Spleen (tissue), 11 donors: ENCODE data around the gene FBXO17. TPM values are rescaled to one million over a fixed set of nuclear protein-coding genes. Genes with fewer than 3 reads are reported as not detected.

Experiments
- DNase-seq: peaks from one replicate; pipeline ENCODE4 v3.0.0-alpha.2; 2020
- H3K27ac ChIP-seq, 8 donors: fragments of 200-600 bp; sonication (generic) in 7 of 8; 1 replicate in 4 of 8; 2 replicates in 4 of 8; pipeline versions ENCODE4 v1.5.0 to v1.8.0; 2016 to 2021; ENCODE audit warnings: inconsistent platforms in 4 of 8, mild to moderate bottlenecking in 4 of 8, moderate library complexity in 1 of 8
- H3K27me3 ChIP-seq, 7 donors: fragments of 200-600 bp; sonication (generic) in 6 of 7; replicated peaks in 1 of 7; 1 replicate in 4 of 7; 2 replicates in 3 of 7; pipeline versions ENCODE4 v1.5.0 to v1.8.0; 2016 to 2021; ENCODE audit warnings: inconsistent platforms in 3 of 7, mild to moderate bottlenecking in 1 of 7
- H3K36me3 ChIP-seq, 6 donors: fragments of 200-600 bp; sonication (generic) in 5 of 6; 1 replicate in 4 of 6; 2 replicates in 2 of 6; pipeline versions ENCODE4 v1.5.0 to v1.8.0; 2016 to 2021; ENCODE audit warnings: inconsistent platforms in 2 of 6
- H3K4me1 ChIP-seq, 6 donors: fragments of 200-600 bp; sonication (generic) in 5 of 6; 1 replicate in 3 of 6; 2 replicates in 3 of 6; pipeline versions ENCODE4 v1.5.0 to v1.8.0; 2016 to 2021; ENCODE audit warnings: inconsistent platforms in 3 of 6
- H3K4me3 ChIP-seq, 8 donors: fragments of 200-600 bp; sonication (generic) in 7 of 8; 1 replicate in 4 of 8; 2 replicates in 4 of 8; pipeline versions ENCODE4 v1.5.0 to v1.8.0; 2016 to 2021; ENCODE audit warnings: inconsistent platforms in 4 of 8, mild to moderate bottlenecking in 4 of 8, moderate library complexity in 2 of 8
- H3K9me3 ChIP-seq, 8 donors: fragments of 200-600 bp; sonication (generic) in 7 of 8; 1 replicate in 4 of 8; 2 replicates in 4 of 8; pipeline versions ENCODE4 v1.5.0 to v1.8.0; 2016 to 2021; ENCODE audit warnings: inconsistent platforms in 4 of 8
- POLR2A ChIP-seq, 3 donors: fragments of 450-650 bp; IDR thresholded peaks; one replicate each; pipeline ENCODE4 v1.5.1; 2017; ENCODE audit warnings: antibody characterized with exemption in 3 of 3, mild to moderate bottlenecking in 1 of 3
- POLR2AphosphoS5 ChIP-seq, 3 donors: sonication (generic); formaldehyde crosslinking; IDR thresholded peaks; one replicate each; pipeline ENCODE4 v1.5.1; 2017; ENCODE audit warnings: antibody characterized with exemption in 3 of 3
- WGBS, 5 donors: extraction: QIAGEN DNeasy Blood & Tissue Kit in 3 of 5; methylation state at CpG; one replicate each; pipeline versions ENCODE4 v1.1.5 to v1.1.7; 2013 to 2018; 5-methylcytosine and 5-hydroxymethylcytosine counted together
- intact Hi-C: fragments of 100-400 bp; cut with DNase I; formaldehyde crosslinking; loops from one replicate; pipeline ENCODE4 v1.15.0; 2023; ENCODE audit warnings: low total_unique reads
- polyA plus RNA-seq, 3 donors: library from polyadenylated mRNA; stranded (reverse); fragments of 200-250 nt; gene quantifications; one replicate each; pipeline ENCODE4 v1.2.1, GENCODE V29; 2013
- total RNA-seq, 7 donors: library from RNA; depleted of rRNA in 3 of 7; stranded (reverse); fragments of >200 nt in 3 of 7; fragmentation: NEBNext Ultra II Directional in 4 of 7; extraction: Animal tissue kit (Norgen Biotek cat#: 25700) in 4 of 7; gene quantifications; one replicate each; pipeline versions ENCODE4 v1.1.0 to v1.2.1, GENCODE V29; 2016 to 2021
- TF ChIP-seq, protein P1 (sequence below), 11 experiments: fragments of 200-600 bp in 7 of 11; fragments of 450-650 bp in 4 of 11; sonication (generic) in 4 of 11; IDR thresholded peaks in 8 of 11; conservative IDR thresholded peaks in 3 of 11; 1 replicate in 7 of 11; 2 replicates in 4 of 11; pipeline versions ENCODE4 v1.4.0 to v1.8.0; 2016 to 2021; ENCODE audit warnings: antibody characterized with exemption in 11 of 11, inconsistent platforms in 4 of 11, mild to moderate bottlenecking in 1 of 11
- donor health status: healthy with polysubstance abuse.
- donor health status: DM: no; HTN: no; CAD: no; lungs with moderate emphysema.
- donor health status: DM: no; HTN: no; CAD: no.
- donor health status: Bipolar disorder and iron deficiency.
- donor health status: healthy.
- donor health status: DM: no; HTN: no; CAD: no.
- donor health status: DM: yes; HTN: yes; CAD: no.

The FBXO17 gene
- total and polyA plus RNA-seq, 10 donors, result 0.91 to 7.7 (median 4.9) TPM

DNA sequence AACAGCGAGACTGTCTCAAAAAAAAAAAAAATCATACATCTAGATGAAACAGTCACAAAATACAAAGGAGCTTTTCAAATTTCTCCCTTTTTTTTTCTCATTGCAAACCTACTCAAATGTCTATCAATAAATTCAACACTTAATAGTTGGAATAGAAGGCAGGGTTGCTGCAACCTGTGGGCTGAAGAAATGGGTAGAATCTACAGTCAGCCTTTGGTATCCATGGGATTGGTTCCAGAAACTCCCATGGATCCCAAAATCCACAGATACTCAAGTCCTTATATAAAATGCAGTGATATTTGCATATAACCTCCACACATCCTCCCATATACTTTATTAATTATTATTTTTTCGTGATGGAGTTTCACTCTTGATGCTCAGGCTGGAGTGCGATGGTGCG, 42.1 kb upstream of the FBXO17 start:
- no peaks in the 10 kb centered on the region for H3K36me3 ChIP-seq
- H3K27me3 ChIP-seq, result peaks cover 0 to 31% (median 0%) of the 10 kb centered on the region in 7 donors
- H3K4me1 ChIP-seq, result no peaks in the 10 kb centered on the region
- H3K4me3 ChIP-seq, result no peak overlapping the region
- TF ChIP-seq POLR2A (IDR thresholded peaks at IDR 0.05) (no peak), POLR2AphosphoS5 (IDR thresholded peaks at IDR 0.05) (no peak)
- TF ChIP-seq, protein P1, sequence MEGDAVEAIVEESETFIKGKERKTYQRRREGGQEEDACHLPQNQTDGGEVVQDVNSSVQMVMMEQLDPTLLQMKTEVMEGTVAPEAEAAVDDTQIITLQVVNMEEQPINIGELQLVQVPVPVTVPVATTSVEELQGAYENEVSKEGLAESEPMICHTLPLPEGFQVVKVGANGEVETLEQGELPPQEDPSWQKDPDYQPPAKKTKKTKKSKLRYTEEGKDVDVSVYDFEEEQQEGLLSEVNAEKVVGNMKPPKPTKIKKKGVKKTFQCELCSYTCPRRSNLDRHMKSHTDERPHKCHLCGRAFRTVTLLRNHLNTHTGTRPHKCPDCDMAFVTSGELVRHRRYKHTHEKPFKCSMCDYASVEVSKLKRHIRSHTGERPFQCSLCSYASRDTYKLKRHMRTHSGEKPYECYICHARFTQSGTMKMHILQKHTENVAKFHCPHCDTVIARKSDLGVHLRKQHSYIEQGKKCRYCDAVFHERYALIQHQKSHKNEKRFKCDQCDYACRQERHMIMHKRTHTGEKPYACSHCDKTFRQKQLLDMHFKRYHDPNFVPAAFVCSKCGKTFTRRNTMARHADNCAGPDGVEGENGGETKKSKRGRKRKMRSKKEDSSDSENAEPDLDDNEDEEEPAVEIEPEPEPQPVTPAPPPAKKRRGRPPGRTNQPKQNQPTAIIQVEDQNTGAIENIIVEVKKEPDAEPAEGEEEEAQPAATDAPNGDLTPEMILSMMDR (IDR thresholded peaks at IDR 0.05 in 8 of 11, conservative IDR thresholded peaks at IDR 0.05 in 3 of 11), result no peak
- DNase-seq, result no peak
- peaks cover 0 to 9% (median 2%) of the 10 kb centered on the region in 8 donors for H3K9me3 ChIP-seq
- WGBS, 5 donors, result 84 to 90% (median 87%) methylated on average over 4 of the region's 4 CpGs
- no peak overlapping the region for H3K27ac ChIP-seq
- intact Hi-C loops, result no loop called here

- TF ChIP-seq, protein P1 (IDR thresholded peaks at IDR 0.05 in 8 of 11, conservative IDR thresholded peaks at IDR 0.05 in 3 of 11), result no peak
- TF ChIP-seq POLR2A (IDR thresholded peaks at IDR 0.05), result no peak
- TF ChIP-seq POLR2AphosphoS5 (IDR thresholded peaks at IDR 0.05), result no peak
- WGBS, 5 donors, result 84 to 91% (median 86%) methylated on average over 6 of the region's 6 CpGs
- intact Hi-C loops, result no loop called here
- no peak for DNase-seq
- Histone ChIP-seq H3K27ac (no peak overlapping the region), H3K4me3 (no peak overlapping the region), H3K36me3 (no peaks in the 10 kb centered on the region), H3K27me3 (peaks cover 0 to 33% (median 0%) of the 10 kb centered on the region in 7 donors), H3K4me1 (no peaks in the 10 kb centered on the region), H3K9me3 (peaks cover 0 to 9% (median 2%) of the 10 kb centered on the region in 8 donors)
Measured at GRCh38 chr19:39017026-39017425, 41.5 kb upstream of the FBXO17 start.

- Histone ChIP-seq H3K9me3 (no peaks in the 10 kb centered on the region), H3K36me3 (no peaks in the 10 kb centered on the region), H3K4me3 (no peak overlapping the region), H3K27ac (no peak overlapping the region), H3K4me1 (no peaks in the 10 kb centered on the region), H3K27me3 (peaks cover 0 to 41% (median 0%) of the 10 kb centered on the region in 7 donors)
- intact Hi-C loops, result no loop called here
- no peak for DNase-seq
- 63 to 82% (median 66%) methylated on average over 7 of the region's 7 CpGs for WGBS, 5 donors
- TF ChIP-seq, protein P1 (IDR thresholded peaks at IDR 0.05 in 8 of 11, conservative IDR thresholded peaks at IDR 0.05 in 3 of 11), result no peak
- TF ChIP-seq POLR2A (IDR thresholded peaks at IDR 0.05) (no peak), POLR2AphosphoS5 (IDR thresholded peaks at IDR 0.05) (no peak)
Measured at GRCh38 chr19:39014037-39014436, 38.5 kb upstream of the FBXO17 start.

DNA sequence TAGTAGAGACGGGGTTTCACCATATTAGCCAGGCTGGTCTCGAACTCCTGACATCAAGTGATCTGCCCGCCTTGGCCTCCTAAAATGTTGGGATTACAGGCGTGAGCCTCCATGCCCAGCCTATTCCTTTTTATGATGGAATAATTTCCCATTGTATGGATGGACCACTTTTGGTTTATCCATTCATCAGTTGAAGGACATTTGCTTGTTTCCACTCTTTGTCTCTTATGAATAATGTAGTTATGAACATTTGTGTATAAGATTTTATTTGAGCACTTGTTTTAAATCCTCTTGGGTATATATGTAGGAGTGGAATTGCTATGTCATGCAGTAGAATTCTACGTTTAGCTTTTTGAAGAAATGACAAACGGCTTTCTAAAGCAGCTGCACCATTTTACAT, 33.5 kb upstream of the FBXO17 start:
- DNase-seq, result no peak
- H3K27ac ChIP-seq, result no peak overlapping the region
- intact Hi-C loops, result no loop called here
- no peaks in the 10 kb centered on the region for H3K9me3 ChIP-seq
- H3K4me3 ChIP-seq, result no peak overlapping the region
- peaks cover 0 to 52% (median 0%) of the 10 kb centered on the region in 7 donors for H3K27me3 ChIP-seq
- H3K4me1 ChIP-seq, result no peaks in the 10 kb centered on the region
- TF ChIP-seq, protein P1 (IDR thresholded peaks at IDR 0.05 in 8 of 11, conservative IDR thresholded peaks at IDR 0.05 in 3 of 11), result no peak
- TF ChIP-seq POLR2A (IDR thresholded peaks at IDR 0.05) (no peak), POLR2AphosphoS5 (IDR thresholded peaks at IDR 0.05) (no peak)
- 77 to 87% (median 81%) methylated on average over 6 of the region's 6 CpGs for WGBS, 5 donors
- no peaks in the 10 kb centered on the region for H3K36me3 ChIP-seq
